HepG2 (cell line): ENCODE results near the gene ADGRG1. TPM values are rescaled to one million over a fixed set of nuclear protein-coding genes. Genes with fewer than 3 reads are reported as not detected.

Experiments
- ADNP ChIP-seq: sonication (generic); formaldehyde crosslinking; IDR thresholded peaks from 2 replicates; pipeline ENCODE4 v1.4.0; 2020; ENCODE audit warnings: missing genetic modification reagents
- ESRRA ChIP-seq: sonication (generic); formaldehyde crosslinking; IDR thresholded peaks from 2 replicates; pipeline ENCODE4 v1.5.1; 2020; ENCODE audit warnings: mild to moderate bottlenecking, low read depth, missing genetic modification reagents
- GATAD1 ChIP-seq: IDR thresholded peaks from 2 replicates; pipeline ENCODE4 v1.6.1; 2016; ENCODE audit warnings: missing genetic modification reagents, missing compliant biosample characterization
- GATAD2A ChIP-seq: IDR thresholded peaks from 2 replicates; pipeline ENCODE4 v1.6.1; 2016
- HES4 ChIP-seq: sonication (generic); formaldehyde crosslinking; IDR thresholded peaks from 2 replicates; pipeline ENCODE4 v1.9.0; 2021; ENCODE audit warnings: mild to moderate bottlenecking, missing genetic modification reagents, borderline replicate concordance
- IRF2 ChIP-seq: IDR thresholded peaks from 2 replicates; pipeline ENCODE4 v1.6.1; 2018; ENCODE audit warnings: missing genetic modification reagents, missing compliant biosample characterization
- KAT2B ChIP-seq: fragments of 150-350 bp; IDR thresholded peaks from 2 replicates; pipeline ENCODE4 v1.6.1; 2014; ENCODE audit warnings: low read depth, low read length, borderline replicate concordance
- KAT8 ChIP-seq: IDR thresholded peaks from 2 replicates; pipeline ENCODE4 v1.6.1; 2016; ENCODE audit warnings: missing genetic modification reagents, missing compliant biosample characterization
- MXD1 ChIP-seq: sonication (generic); formaldehyde crosslinking; IDR thresholded peaks from 2 replicates; pipeline ENCODE4 v1.4.0; 2020; ENCODE audit warnings: mild to moderate bottlenecking, missing genetic modification reagents
- NR2F6 ChIP-seq, 2 experiments: IDR thresholded peaks; 2 replicates each; pipeline ENCODE4 v1.6.1; 2016; ENCODE audit warnings: antibody characterized with exemption in 1 of 2, mild to moderate bottlenecking in 1 of 2
- PHF5A ChIP-seq: IDR thresholded peaks from one replicate; pipeline ENCODE4 v1.6.1; 2018; ENCODE audit warnings: low read depth, missing genetic modification reagents; ENCODE audit not compliant: unreplicated experiment
- SOX5 ChIP-seq: IDR thresholded peaks from 2 replicates; pipeline ENCODE4 v1.6.1; 2016; ENCODE audit warnings: borderline replicate concordance
- SRY ChIP-seq: sonication (generic); formaldehyde crosslinking; IDR thresholded peaks from 2 replicates; pipeline ENCODE4 v1.8.0; 2022; ENCODE audit warnings: mild to moderate bottlenecking, missing genetic modification reagents
- ZNF232 ChIP-seq: sonication (generic); formaldehyde crosslinking; IDR thresholded peaks from 2 replicates; pipeline ENCODE4 v1.4.0; 2020; ENCODE audit warnings: missing genetic modification reagents, borderline replicate concordance
- ZNF333 ChIP-seq: sonication (generic); formaldehyde crosslinking; IDR thresholded peaks from 2 replicates; pipeline ENCODE4 v1.4.0; 2020; ENCODE audit warnings: mild to moderate bottlenecking, missing genetic modification reagents, borderline replicate concordance
- ZNF33B ChIP-seq: sonication (generic); formaldehyde crosslinking; IDR thresholded peaks from 2 replicates; pipeline ENCODE4 v1.5.1; 2020; ENCODE audit warnings: mild to moderate bottlenecking, missing genetic modification reagents
- ZNF709 ChIP-seq: sonication (generic); formaldehyde crosslinking; IDR thresholded peaks from 2 replicates; pipeline ENCODE4 v1.5.0; 2020; ENCODE audit warnings: mild to moderate bottlenecking, missing genetic modification reagents
- ZSCAN22 ChIP-seq: sonication (generic); formaldehyde crosslinking; IDR thresholded peaks from 2 replicates; pipeline ENCODE4 v1.4.0; 2020; ENCODE audit warnings: mild to moderate bottlenecking, missing genetic modification reagents
- polyA plus RNA-seq, 8 experiments: library from polyadenylated mRNA; depleted of rRNA in 3 of 8; stranded (reverse) in 7 of 8; unstranded in 1 of 8; fragments of >200 nt; fragmentation: Illumina TruSeq in 4 of 8; extraction: Trizol in 4 of 8; gene quantifications; 2 replicates each; pipeline versions ENCODE4 v1.2.1 to v1.2.3, GENCODE V29; 2011 to 2016; ENCODE audit warnings: low read depth in 4 of 8, missing spikeins in 1 of 8, mixed read lengths in 1 of 8; ENCODE audit not compliant: insufficient read depth in 1 of 8
- total RNA-seq, 5 experiments: library from RNA; depleted of rRNA; stranded (reverse); fragments of >200 nt; fragmentation: Illumina TruSeq; extraction: Trizol; gene quantifications; 2 replicates each; pipeline ENCODE4 v1.2.3, GENCODE V29; 2016; ENCODE audit warnings: low read depth in 1 of 5
- TF ChIP-seq, protein P1 (sequence below): sonication (generic); formaldehyde crosslinking; IDR thresholded peaks from 2 replicates; pipeline ENCODE4 v1.4.0; 2020; ENCODE audit warnings: mild to moderate bottlenecking, missing genetic modification reagents
- TF ChIP-seq, protein P2 (sequence below): sonication (generic); formaldehyde crosslinking; IDR thresholded peaks from 2 replicates; pipeline ENCODE4 v1.4.0; 2020; ENCODE audit warnings: missing genetic modification reagents
- TF ChIP-seq, protein P3 (sequence below): sonication (generic); formaldehyde crosslinking; IDR thresholded peaks from 2 replicates; pipeline ENCODE4 v1.4.0; 2020; ENCODE audit warnings: missing genetic modification reagents, mild to moderate bottlenecking, borderline replicate concordance

ADGRG1 gene
- total and polyA plus RNA-seq, 2 of the 13 experiments (the other 11 are each of a cell fraction or from before 2014, with no cell fraction given), result 2.7 to 5.9 TPM

- TF ChIP-seq, protein P1, sequence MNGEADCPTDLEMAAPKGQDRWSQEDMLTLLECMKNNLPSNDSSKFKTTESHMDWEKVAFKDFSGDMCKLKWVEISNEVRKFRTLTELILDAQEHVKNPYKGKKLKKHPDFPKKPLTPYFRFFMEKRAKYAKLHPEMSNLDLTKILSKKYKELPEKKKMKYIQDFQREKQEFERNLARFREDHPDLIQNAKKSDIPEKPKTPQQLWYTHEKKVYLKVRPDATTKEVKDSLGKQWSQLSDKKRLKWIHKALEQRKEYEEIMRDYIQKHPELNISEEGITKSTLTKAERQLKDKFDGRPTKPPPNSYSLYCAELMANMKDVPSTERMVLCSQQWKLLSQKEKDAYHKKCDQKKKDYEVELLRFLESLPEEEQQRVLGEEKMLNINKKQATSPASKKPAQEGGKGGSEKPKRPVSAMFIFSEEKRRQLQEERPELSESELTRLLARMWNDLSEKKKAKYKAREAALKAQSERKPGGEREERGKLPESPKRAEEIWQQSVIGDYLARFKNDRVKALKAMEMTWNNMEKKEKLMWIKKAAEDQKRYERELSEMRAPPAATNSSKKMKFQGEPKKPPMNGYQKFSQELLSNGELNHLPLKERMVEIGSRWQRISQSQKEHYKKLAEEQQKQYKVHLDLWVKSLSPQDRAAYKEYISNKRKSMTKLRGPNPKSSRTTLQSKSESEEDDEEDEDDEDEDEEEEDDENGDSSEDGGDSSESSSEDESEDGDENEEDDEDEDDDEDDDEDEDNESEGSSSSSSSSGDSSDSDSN (CRISPR knock-in tag), result peak; percentile 92
- TF ChIP-seq HES4 (CRISPR knock-in tag), result peak; percentile 62; the same call in 1 of the 2 replicates
- peak; percentile 26; the same call in 1 of the 2 replicates for TF ChIP-seq ESRRA
- TF ChIP-seq KAT2B, result no peak
- TF ChIP-seq ZNF232 (CRISPR knock-in tag), result peak; percentile 65; the same call in 1 of the 2 replicates
- peak; percentile 60 for TF ChIP-seq GATAD2A
- TF ChIP-seq, protein P2, sequence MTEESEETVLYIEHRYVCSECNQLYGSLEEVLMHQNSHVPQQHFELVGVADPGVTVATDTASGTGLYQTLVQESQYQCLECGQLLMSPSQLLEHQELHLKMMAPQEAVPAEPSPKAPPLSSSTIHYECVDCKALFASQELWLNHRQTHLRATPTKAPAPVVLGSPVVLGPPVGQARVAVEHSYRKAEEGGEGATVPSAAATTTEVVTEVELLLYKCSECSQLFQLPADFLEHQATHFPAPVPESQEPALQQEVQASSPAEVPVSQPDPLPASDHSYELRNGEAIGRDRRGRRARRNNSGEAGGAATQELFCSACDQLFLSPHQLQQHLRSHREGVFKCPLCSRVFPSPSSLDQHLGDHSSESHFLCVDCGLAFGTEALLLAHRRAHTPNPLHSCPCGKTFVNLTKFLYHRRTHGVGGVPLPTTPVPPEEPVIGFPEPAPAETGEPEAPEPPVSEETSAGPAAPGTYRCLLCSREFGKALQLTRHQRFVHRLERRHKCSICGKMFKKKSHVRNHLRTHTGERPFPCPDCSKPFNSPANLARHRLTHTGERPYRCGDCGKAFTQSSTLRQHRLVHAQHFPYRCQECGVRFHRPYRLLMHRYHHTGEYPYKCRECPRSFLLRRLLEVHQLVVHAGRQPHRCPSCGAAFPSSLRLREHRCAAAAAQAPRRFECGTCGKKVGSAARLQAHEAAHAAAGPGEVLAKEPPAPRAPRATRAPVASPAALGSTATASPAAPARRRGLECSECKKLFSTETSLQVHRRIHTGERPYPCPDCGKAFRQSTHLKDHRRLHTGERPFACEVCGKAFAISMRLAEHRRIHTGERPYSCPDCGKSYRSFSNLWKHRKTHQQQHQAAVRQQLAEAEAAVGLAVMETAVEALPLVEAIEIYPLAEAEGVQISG (CRISPR knock-in tag), result peak; percentile 37; the same call in 1 of the 2 replicates
- TF ChIP-seq ZNF709 (CRISPR knock-in tag), result 0 out of 2 replicates have a peak, but pooled peaks have one; percentile 49
- TF ChIP-seq ZSCAN22 (CRISPR knock-in tag), result no peak
- TF ChIP-seq SRY (CRISPR knock-in tag), result no peak
- TF ChIP-seq ADNP (CRISPR knock-in tag), result 0 out of 2 replicates have a peak, but pooled peaks have one; percentile 68
- TF ChIP-seq, protein P3, sequence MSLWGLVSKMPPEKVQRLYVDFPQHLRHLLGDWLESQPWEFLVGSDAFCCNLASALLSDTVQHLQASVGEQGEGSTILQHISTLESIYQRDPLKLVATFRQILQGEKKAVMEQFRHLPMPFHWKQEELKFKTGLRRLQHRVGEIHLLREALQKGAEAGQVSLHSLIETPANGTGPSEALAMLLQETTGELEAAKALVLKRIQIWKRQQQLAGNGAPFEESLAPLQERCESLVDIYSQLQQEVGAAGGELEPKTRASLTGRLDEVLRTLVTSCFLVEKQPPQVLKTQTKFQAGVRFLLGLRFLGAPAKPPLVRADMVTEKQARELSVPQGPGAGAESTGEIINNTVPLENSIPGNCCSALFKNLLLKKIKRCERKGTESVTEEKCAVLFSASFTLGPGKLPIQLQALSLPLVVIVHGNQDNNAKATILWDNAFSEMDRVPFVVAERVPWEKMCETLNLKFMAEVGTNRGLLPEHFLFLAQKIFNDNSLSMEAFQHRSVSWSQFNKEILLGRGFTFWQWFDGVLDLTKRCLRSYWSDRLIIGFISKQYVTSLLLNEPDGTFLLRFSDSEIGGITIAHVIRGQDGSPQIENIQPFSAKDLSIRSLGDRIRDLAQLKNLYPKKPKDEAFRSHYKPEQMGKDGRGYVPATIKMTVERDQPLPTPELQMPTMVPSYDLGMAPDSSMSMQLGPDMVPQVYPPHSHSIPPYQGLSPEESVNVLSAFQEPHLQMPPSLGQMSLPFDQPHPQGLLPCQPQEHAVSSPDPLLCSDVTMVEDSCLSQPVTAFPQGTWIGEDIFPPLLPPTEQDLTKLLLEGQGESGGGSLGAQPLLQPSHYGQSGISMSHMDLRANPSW (CRISPR knock-in tag), result 0 out of 2 replicates have a peak, but pooled peaks have one; percentile 39
- no peak for TF ChIP-seq SOX5
- 0 out of 2 replicates have a peak, but pooled peaks have one; percentile 17 for TF ChIP-seq NR2F6 (IDR thresholded peaks at IDR 0.05)
- no peak for TF ChIP-seq NR2F6 (CRISPR knock-in tag; IDR thresholded peaks at IDR 0.05)
- peak; percentile 59; the same call in 1 of the 2 replicates for TF ChIP-seq ZNF333
- peak; percentile 16; the same call in 1 of the 2 replicates for TF ChIP-seq MXD1
- peak; percentile 89; the same call in 1 of the 2 replicates for TF ChIP-seq ZNF33B (CRISPR knock-in tag)
- no peak for TF ChIP-seq GATAD1 (CRISPR knock-in tag)
- TF ChIP-seq PHF5A (CRISPR knock-in tag), result peak; percentile 15
- TF ChIP-seq KAT8 (CRISPR knock-in tag), result peak; percentile 61; the same call in 1 of the 2 replicates
- peak; percentile 36; the same call in 1 of the 2 replicates for TF ChIP-seq IRF2 (CRISPR knock-in tag)
These were observed 32.5 kb downstream of the ADGRG1 start (continued) for GRCh38 chr16:57660715-57661463.
